AG04450 (cell line): ENCODE measurements around the gene DCDC1. TPM values are rescaled to one million over a fixed set of nuclear protein-coding genes. Genes with fewer than 3 reads are reported as not detected.

Experiments used
- CTCF ChIA-PET: fragments of 300-600, 350-600 bp; formaldehyde crosslinking; extraction: SDS; loops from one replicate; lab custom pipeline; 2022; ENCODE audit warnings: antibody characterized with exemption, inconsistent platforms; lab: Charles Lee
- POLR2A ChIA-PET: fragments of 350-600 bp; formaldehyde crosslinking; extraction: SDS; loops from one replicate; lab custom pipeline; 2021; ENCODE audit warnings: antibody characterized with exemption, inconsistent platforms; lab: Yijun Ruan, JAX
- DNase-seq: peaks from one replicate; pipeline ENCODE4 v3.0.0-alpha.2; 2011; ENCODE audit warnings: low read depth, low spot score
- H3K27ac ChIP-seq: one replicate; pipeline ENCODE4 v1.5.1; 2012; ENCODE audit warnings: low read depth, low read length, control low read depth
- H3K27me3 ChIP-seq: one replicate; pipeline ENCODE4 v1.6.0; 2012; ENCODE audit warnings: low read length; ENCODE audit not compliant: control insufficient read depth, insufficient read depth
- H3K4me3 ChIP-seq: 2 replicates; pipeline ENCODE4 v1.5.1; 2011; ENCODE audit warnings: mild to moderate bottlenecking, low read depth, low read length, control low read depth
- H3K9me3 ChIP-seq: 2 replicates; pipeline ENCODE4 v1.5.1; 2012; ENCODE audit warnings: low read length; ENCODE audit not compliant: control insufficient read depth, insufficient read depth
- CTCF ChIP-seq: IDR thresholded peaks from 2 replicates; pipeline ENCODE4 v1.5.1; 2011; ENCODE audit warnings: low read depth, low read length, control low read depth, inconsistent platforms
- polyA plus RNA-seq: library from polyadenylated mRNA; depleted of rRNA; stranded (reverse); fragments of >200 nt; gene quantifications from 2 replicates; pipeline ENCODE4 v1.2.3, GENCODE V29; 2011

The DCDC1 gene
- polyA plus RNA-seq, 1 experiment, result 0.02 TPM

DNA sequence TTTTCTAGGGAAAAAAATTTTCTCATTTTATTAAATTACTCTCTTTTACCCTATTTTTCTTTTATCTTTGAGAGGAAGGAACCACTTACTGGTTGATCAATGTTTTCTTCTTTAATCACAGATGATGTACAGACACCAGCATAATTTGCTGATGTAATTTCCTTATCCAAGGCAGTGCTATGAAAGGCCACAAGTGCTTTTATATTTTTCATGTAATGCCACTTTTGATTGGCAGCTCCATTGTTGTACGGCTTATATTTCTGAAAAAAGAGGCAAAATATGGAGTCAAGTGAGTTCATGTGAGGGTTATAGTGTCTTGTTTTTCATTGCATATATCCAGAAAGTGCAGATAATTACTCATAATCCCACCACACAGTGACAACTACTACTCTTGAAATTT lies 460.7 kb downstream of the DCDC1 start:
- CTCF ChIA-PET, result no interaction called here

DNA sequence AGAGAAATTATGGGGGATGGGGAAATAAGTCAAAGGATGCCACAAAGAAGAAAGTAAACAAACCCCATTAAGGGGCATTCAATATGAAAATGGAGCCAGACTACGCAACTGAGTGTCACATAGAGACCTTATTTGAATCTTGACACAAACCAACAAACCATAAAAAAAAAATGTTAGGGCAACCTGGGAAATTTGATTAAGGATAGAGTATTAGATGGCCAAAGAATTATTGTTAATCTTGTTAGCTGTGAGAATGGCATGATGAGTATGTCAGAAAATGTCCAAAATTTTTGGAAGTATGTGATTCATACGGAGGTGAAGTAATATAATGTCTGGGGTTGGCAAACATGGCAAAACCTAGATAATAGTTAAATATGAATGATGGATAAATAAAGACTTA lies 461.3 kb downstream of the DCDC1 start:
- CTCF ChIA-PET, result no interaction called here
- POLR2A ChIA-PET, result no interaction called here
- Histone ChIP-seq H3K27ac (no peak overlapping the region), H3K27me3 (no peaks in the 10 kb centered on the region), H3K4me3 (no peak overlapping the region), H3K9me3 (no peaks in the 10 kb centered on the region)
- no peak for DNase-seq
- no peak for TF ChIP-seq CTCF

More for the DNA sequence above, 460.7 kb downstream of the DCDC1 start:
- no peak for TF ChIP-seq CTCF
- no peaks in the 10 kb centered on the region for H3K27me3 ChIP-seq
- H3K4me3 ChIP-seq, result no peak overlapping the region
- no peak overlapping the region for H3K27ac ChIP-seq
- POLR2A ChIA-PET, result no interaction called here
- no peak for DNase-seq
- no peaks in the 10 kb centered on the region for H3K9me3 ChIP-seq

DNA sequence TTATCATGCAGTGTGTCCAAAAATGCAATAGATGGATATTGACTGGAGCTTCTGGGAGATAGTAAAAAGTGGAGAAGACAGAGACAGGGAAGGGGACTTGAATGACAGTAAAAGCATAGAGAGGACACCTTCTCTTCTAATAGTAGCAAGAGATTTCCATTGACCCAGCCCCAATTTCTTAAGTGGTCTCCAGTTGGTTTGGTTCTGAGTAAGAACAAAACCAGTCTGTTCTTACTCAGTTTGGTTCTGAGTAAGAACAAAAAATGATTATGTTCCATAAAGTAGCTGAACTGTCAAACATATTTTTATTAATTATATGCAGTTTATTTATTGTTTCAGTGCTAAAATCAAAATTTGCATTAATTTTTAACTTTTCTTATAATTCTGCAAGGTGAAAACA lies 466.6 kb downstream of the DCDC1 start:
- ChIA-PET POLR2A (no interaction called here), CTCF (interaction anchor here (1.5 to 1.8 kb wide), 2 partner anchors 11 to 15 kb away, joined by 8 to 11 read pairs; no protein-coding TSS in a partner anchor)
- TF ChIP-seq CTCF, result no peak
- Histone ChIP-seq H3K4me3 (no peak overlapping the region), H3K27me3 (no peaks in the 10 kb centered on the region), H3K27ac (no peak overlapping the region), H3K9me3 (no peaks in the 10 kb centered on the region)
- DNase-seq, result no peak

DNA sequence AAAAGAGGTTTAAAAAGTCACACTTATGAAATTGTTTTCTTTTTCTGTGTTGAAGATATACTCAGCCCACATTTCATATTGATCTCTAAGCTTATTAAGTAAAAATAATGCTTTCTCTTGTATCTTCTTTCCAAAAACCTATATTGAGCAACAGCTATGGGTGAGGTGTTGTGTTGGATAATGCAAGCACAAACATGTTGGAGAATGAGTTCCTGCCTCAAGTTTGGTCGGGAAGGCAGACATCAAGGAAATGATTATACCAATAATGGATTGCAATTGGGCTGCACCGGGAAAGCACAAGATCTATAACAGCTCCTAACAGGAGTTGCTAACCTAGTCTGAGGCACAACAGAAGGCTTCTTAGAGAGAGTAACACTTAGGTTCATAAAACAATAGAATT lies 474.5 kb downstream of the DCDC1 start:
- no peaks in the 10 kb centered on the region for H3K9me3 ChIP-seq
- DNase-seq, result no peak
- TF ChIP-seq CTCF, result no peak
- no peaks in the 10 kb centered on the region for H3K27me3 ChIP-seq
- ChIA-PET POLR2A (no interaction called here), CTCF (interaction anchor here (1.4 to 2.1 kb wide), 2 partner anchors 19 to 22 kb away, joined by 3 to 10 read pairs; no protein-coding TSS in a partner anchor)
- H3K27ac ChIP-seq, result no peak overlapping the region
- no peak overlapping the region for H3K4me3 ChIP-seq

- CTCF ChIA-PET, result no interaction called here
- no peak for DNase-seq
- Histone ChIP-seq H3K27ac (no peak overlapping the region), H3K27me3 (no peaks in the 10 kb centered on the region), H3K4me3 (no peak overlapping the region), H3K9me3 (no peaks in the 10 kb centered on the region)
- no peak for TF ChIP-seq CTCF
- POLR2A ChIA-PET, result no interaction called here
Measured at GRCh38 chr11:30893318-30893717, 476.2 kb downstream of the DCDC1 start.
